Measurements from ENCODE around the gene KCTD10. TPM values are rescaled to one million over a fixed set of nuclear protein-coding genes. Genes with fewer than 3 reads are reported as not detected.

The KCTD10 gene
- polyA plus RNA-seq, 1 donor (not counting 4 experiments of a cell fraction or from before 2014, with no cell fraction given) = 107 TPM

- H3K4me2 ChIP-seq (ENCODE audit: control insufficient read depth, extremely low read depth, insufficient read depth, low read depth, low read length) = no peak overlapping the region
- H4K20me1 ChIP-seq (ENCODE audit: control insufficient read depth, extremely low read depth, insufficient read depth, low read length) = peaks cover 18% of the 10 kb centered on the region
- H3K9me1 ChIP-seq (ENCODE audit: control insufficient read depth, extremely low read depth, insufficient read depth, low read length) = peaks cover 9% of the 10 kb centered on the region
- dilution Hi-C loops (cut with MboI; ENCODE audit: extremely low pct_ligation_motif_present, low sequenced_read_pairs) = no loop called here
- H2AFZ ChIP-seq (ENCODE audit: control insufficient read depth, low read length) = no peak overlapping the region
- H3K4me3 ChIP-seq (ENCODE audit: control insufficient read depth in 2 of 3, extremely low read depth in 1 of 3, insufficient read depth in 2 of 3, low read depth in 1 of 3, low read length in 3 of 3) = no peak overlapping the region
- H3K9me3 ChIP-seq (ENCODE audit: control insufficient read depth, low read depth, low read length) = no peaks in the 10 kb centered on the region
- no peak for TF ChIP-seq CTCF (optimal IDR thresholded peaks at IDR 0.05 in 1 of 3, IDR thresholded peaks at IDR 0.05 in 1 of 3, conservative IDR thresholded peaks at IDR 0.05 in 1 of 3; ENCODE audit: extremely low read depth in 1 of 3, insufficient read depth in 2 of 3, low read length in 3 of 3)
- TF ChIP-seq EZH2 (IDR thresholded peaks at IDR 0.05; ENCODE audit: low read length) = no peak
- H3K9ac ChIP-seq (ENCODE audit: control insufficient read depth, extremely low read depth, insufficient read depth, low read length) = no peak overlapping the region
- no peaks in the 10 kb centered on the region for H3K27me3 ChIP-seq (ENCODE audit: control insufficient read depth, extremely low read depth, insufficient read depth, low read length)
- DNase-seq (ENCODE audit: low read depth, low spot score) = no peak
- H3K4me1 ChIP-seq (ENCODE audit: control insufficient read depth, extremely low read depth, insufficient read depth, low read length) = peaks cover 30% of the 10 kb centered on the region
- no peak overlapping the region for H3K27ac ChIP-seq (ENCODE audit: control insufficient read depth, insufficient read depth, low read length)
- peaks cover 59% of the 10 kb centered on the region for H3K79me2 ChIP-seq (ENCODE audit: control insufficient read depth, insufficient read depth, low read length)
- FAIRE-seq = no peak
- H3K36me3 ChIP-seq (ENCODE audit: control insufficient read depth in 2 of 2, extremely low read depth in 1 of 2, insufficient read depth in 2 of 2, low read length in 2 of 2) = peaks cover 47 to 53% of the 10 kb centered on the region in 2 experiments
These were observed 18.3 kb downstream of the KCTD10 start for GRCh38 chr12:109458771-109459208.

GRCh38 chr12:109458086-109458485 is 19.0 kb downstream of the KCTD10 start:
- Histone ChIP-seq H3K27ac (ENCODE audit: control insufficient read depth, insufficient read depth, low read length) (no peak overlapping the region), H3K4me3 (ENCODE audit: control insufficient read depth in 2 of 3, extremely low read depth in 1 of 3, insufficient read depth in 2 of 3, low read depth in 1 of 3, low read length in 3 of 3) (no peak overlapping the region), H3K4me1 (ENCODE audit: control insufficient read depth, extremely low read depth, insufficient read depth, low read length) (peaks cover 23% of the 10 kb centered on the region), H3K79me2 (ENCODE audit: control insufficient read depth, insufficient read depth, low read length) (peaks cover 55% of the 10 kb centered on the region), H3K9me1 (ENCODE audit: control insufficient read depth, extremely low read depth, insufficient read depth, low read length) (peaks cover 6% of the 10 kb centered on the region), H3K27me3 (ENCODE audit: control insufficient read depth, extremely low read depth, insufficient read depth, low read length) (no peaks in the 10 kb centered on the region), H2AFZ (ENCODE audit: control insufficient read depth, low read length) (no peak overlapping the region), H3K9ac (ENCODE audit: control insufficient read depth, extremely low read depth, insufficient read depth, low read length) (no peak overlapping the region), H3K9me3 (ENCODE audit: control insufficient read depth, low read depth, low read length) (no peaks in the 10 kb centered on the region), H4K20me1 (ENCODE audit: control insufficient read depth, extremely low read depth, insufficient read depth, low read length) (peaks cover 18% of the 10 kb centered on the region), H3K36me3 (ENCODE audit: control insufficient read depth in 2 of 2, extremely low read depth in 1 of 2, insufficient read depth in 2 of 2, low read length in 2 of 2) (peaks cover 51 to 52% of the 10 kb centered on the region in 2 experiments), H3K4me2 (ENCODE audit: control insufficient read depth, extremely low read depth, insufficient read depth, low read depth, low read length) (no peak overlapping the region)
- no peak for TF ChIP-seq EZH2 (IDR thresholded peaks at IDR 0.05; ENCODE audit: low read length)
- no peak for TF ChIP-seq CTCF (optimal IDR thresholded peaks at IDR 0.05 in 1 of 3, IDR thresholded peaks at IDR 0.05 in 1 of 3, conservative IDR thresholded peaks at IDR 0.05 in 1 of 3; ENCODE audit: extremely low read depth in 1 of 3, insufficient read depth in 2 of 3, low read length in 3 of 3)
- dilution Hi-C loops (cut with MboI; ENCODE audit: extremely low pct_ligation_motif_present, low sequenced_read_pairs) = no loop called here
- DNase-seq (ENCODE audit: low read depth, low spot score) (no peak), FAIRE-seq (no peak)
